Measurements from ENCODE around the gene RBM20. TPM values are rescaled to one million over a fixed set of nuclear protein-coding genes. Genes with fewer than 3 reads are reported as not detected.

RBM20 gene
- total RNA-seq, 1 experiment from 2014 or later = 0.17 TPM

GRCh38 chr10:110686047-110686446, 41.9 kb downstream of the RBM20 start:
- no peak overlapping the region for H2BK120ac ChIP-seq (ENCODE audit: low read depth, low read length, poor library complexity, severe bottlenecking)
- H2AK5ac ChIP-seq (ENCODE audit: insufficient read length, low read length) = no peak overlapping the region
- no peaks in the 10 kb centered on the region for H3K79me2 ChIP-seq (ENCODE audit: insufficient read depth, low read length)
- no peaks in the 10 kb centered on the region; the same call in 1 of the 2 replicates for H3K27me3 Mint-ChIP-seq (ENCODE audit: low read depth)
- H2BK12ac ChIP-seq (ENCODE audit: insufficient read length, low read depth, low read length) = no peak overlapping the region
- H3T11ph ChIP-seq (ENCODE audit: low read length) = no peak overlapping the region
- no peak overlapping the region for H4K91ac ChIP-seq (ENCODE audit: insufficient read length, low read depth, low read length)
- 0 out of 2 replicates have a peak, but pooled peaks cover 2% of the 10 kb centered on the region for H3K4me1 ChIP-seq (ENCODE audit: insufficient read depth, low read length)
- H3K27me3 ChIP-seq (ENCODE audit: insufficient read depth, low read length) = no peaks in the 10 kb centered on the region
- peaks cover 25 to 33% of the 10 kb centered on the region in 2 experiments for H3K4me1 Mint-ChIP-seq
- H3K14ac ChIP-seq (ENCODE audit: insufficient read depth, low read length) = no peak overlapping the region
- no peak overlapping the region for H2BK15ac ChIP-seq (ENCODE audit: low read depth, low read length)
- no peak for DNase-seq
- H4K8ac ChIP-seq (replicated peaks; ENCODE audit: insufficient read length, low read depth, low read length) = no peak overlapping the region
- H3K18ac ChIP-seq (ENCODE audit: insufficient read length, low read depth, low read length) = no peak overlapping the region
- no peaks in the 10 kb centered on the region for H3K23me2 ChIP-seq (ENCODE audit: insufficient read length, low read depth, low read length, poor library complexity, severe bottlenecking)
- no peak overlapping the region for H2AFZ ChIP-seq (ENCODE audit: low read length)
- no peak overlapping the region for H2BK5ac ChIP-seq (ENCODE audit: insufficient read length, low read length)
- no peak overlapping the region for H3K4me3 Mint-ChIP-seq
- H3K27ac Mint-ChIP-seq = no peak overlapping the region; a peak in 1 of 7 replicates
- H4K5ac ChIP-seq (ENCODE audit: insufficient read length, low read depth, low read length) = no peak overlapping the region
- peaks cover 0 to 4% of the 10 kb centered on the region in 2 experiments; a peak in 1 of 5 replicates for H3K9me3 Mint-ChIP-seq
- no peak overlapping the region for H3K4me2 ChIP-seq (ENCODE audit: insufficient read depth, insufficient read length, low read length)
- H2BK20ac ChIP-seq (ENCODE audit: low read depth, low read length, poor library complexity, severe bottlenecking) = no peak overlapping the region
- no peak overlapping the region for H3K23ac ChIP-seq (ENCODE audit: insufficient read length, low read depth, low read length)
- H3K27ac ChIP-seq (ENCODE audit: insufficient read length, low read depth, low read length) = no peak overlapping the region
- peaks cover 0 to 3% (median 0%) of the 10 kb centered on the region in 3 experiments; a peak in 1 of 7 replicates for H3K36me3 Mint-ChIP-seq (ENCODE audit: insufficient read depth in 1 of 3, low read depth in 3 of 3)
- H3K9ac ChIP-seq (ENCODE audit: extremely low read depth, insufficient read length, low read length) = no peak overlapping the region
- H3K56ac ChIP-seq (ENCODE audit: insufficient read length, low read depth, low read length) = no peak overlapping the region
- H3K79me1 ChIP-seq (ENCODE audit: insufficient read depth, low read depth, low read length, poor library complexity, severe bottlenecking) = no peaks in the 10 kb centered on the region
- H4K20me1 ChIP-seq (ENCODE audit: control insufficient read depth, insufficient read depth, insufficient read length) = no peaks in the 10 kb centered on the region
- TF ChIP-seq CTCF (conservative IDR thresholded peaks at IDR 0.05) = no peak
- no CpG with 5 or more reads among the region's 6 CpGs for WGBS (ENCODE audit: extremely low coverage, insufficient read length, low lambda C conversion rate)
- H3K9me3 ChIP-seq (ENCODE audit: control insufficient read depth, low read depth, low read length) = no peaks in the 10 kb centered on the region
- H3K4ac ChIP-seq (ENCODE audit: low read depth, low read length) = no peak overlapping the region
